ENCODE results near the gene MED27.

- no peak for TF ChIP-seq POLR2AphosphoS5 (IDR thresholded peaks at IDR 0.05; ENCODE audit: low read depth, low read length)
- no peak for TF ChIP-seq POLR2A (IDR thresholded peaks at IDR 0.05; ENCODE audit: low read depth, low read length)
Observed at GRCh38 chr9:132114102-132114707, 34.5 kb upstream of the MED27 start.

All from GM12892 (cell line).